Measurements from ENCODE around the gene SPRN.
A peak's percentile ranks its signal among the peaks of the same experiment; 100 is the strongest.

The SPRN gene

GRCh38 chr10:133405844-133406527 lies 18.4 kb downstream of the SPRN start:
- DNase-seq (ENCODE audit: low spot score): no peak

GRCh38 chr10:133405272-133405671 lies 19.2 kb downstream of the SPRN start:
- DNase-seq (ENCODE audit: low spot score): no peak

DNA sequence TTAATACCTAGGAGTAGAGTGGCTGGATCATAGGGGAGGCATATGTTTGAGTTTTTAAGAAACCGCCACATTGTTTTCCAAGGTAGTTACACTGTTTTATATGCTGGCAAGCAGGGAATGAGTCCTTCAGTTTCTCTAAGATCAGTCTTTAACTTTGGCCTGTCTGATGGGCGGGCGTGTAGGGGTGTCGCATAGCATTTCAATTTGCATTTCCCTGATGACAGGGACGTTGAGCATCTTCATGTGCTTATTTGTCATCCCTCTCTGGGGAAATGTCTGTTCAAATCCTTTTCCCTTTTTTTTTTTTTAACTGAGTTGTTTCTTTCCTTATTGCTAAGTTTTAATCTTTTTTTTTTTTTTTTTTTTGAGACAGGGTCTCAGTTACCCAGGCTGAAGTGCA lies 20.6 kb downstream of the SPRN start:
- DNase-seq (ENCODE audit: low spot score): no peak

DNA sequence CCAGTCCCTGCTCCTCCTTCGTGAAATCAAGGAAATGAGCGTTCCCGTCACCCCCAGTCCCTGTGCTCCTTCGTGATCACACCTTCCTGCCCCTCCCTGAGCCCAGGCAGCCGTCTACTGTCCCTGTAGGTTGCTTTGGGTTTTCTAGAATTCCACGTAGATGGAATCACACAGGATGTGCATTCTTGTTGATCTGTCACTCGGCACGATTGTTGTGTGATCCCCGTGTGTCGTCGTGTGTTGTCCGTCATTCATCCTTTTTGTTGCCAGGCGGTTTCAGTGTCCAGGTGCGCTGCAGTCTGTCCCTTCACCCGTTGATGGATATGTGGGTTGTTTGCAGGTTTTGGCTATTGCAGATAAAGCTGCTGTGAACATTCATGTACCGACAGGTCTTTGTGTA lies 21.1 kb downstream of the SPRN start:
- no peak for DNase-seq (ENCODE audit: low spot score)

GRCh38 chr10:133401981-133402725 lies 22.3 kb downstream of the SPRN start:
- no peak for DNase-seq (ENCODE audit: low spot score)

- no peak for DNase-seq (ENCODE audit: low spot score)
These were observed 22.9 kb downstream of the SPRN start for GRCh38 chr10:133401500-133401899.

GRCh38 chr10:133400624-133401424 lies 23.6 kb downstream of the SPRN start:
- DNase-seq (ENCODE audit: low spot score): no peak

- DNase-seq (ENCODE audit: low spot score): no peak
These were observed 25.3 kb downstream of the SPRN start for GRCh38 chr10:133399123-133399601.

GRCh38 chr10:133397938-133398337 lies 26.5 kb downstream of the SPRN start:
- no peak for DNase-seq (ENCODE audit: low spot score)

DNA sequence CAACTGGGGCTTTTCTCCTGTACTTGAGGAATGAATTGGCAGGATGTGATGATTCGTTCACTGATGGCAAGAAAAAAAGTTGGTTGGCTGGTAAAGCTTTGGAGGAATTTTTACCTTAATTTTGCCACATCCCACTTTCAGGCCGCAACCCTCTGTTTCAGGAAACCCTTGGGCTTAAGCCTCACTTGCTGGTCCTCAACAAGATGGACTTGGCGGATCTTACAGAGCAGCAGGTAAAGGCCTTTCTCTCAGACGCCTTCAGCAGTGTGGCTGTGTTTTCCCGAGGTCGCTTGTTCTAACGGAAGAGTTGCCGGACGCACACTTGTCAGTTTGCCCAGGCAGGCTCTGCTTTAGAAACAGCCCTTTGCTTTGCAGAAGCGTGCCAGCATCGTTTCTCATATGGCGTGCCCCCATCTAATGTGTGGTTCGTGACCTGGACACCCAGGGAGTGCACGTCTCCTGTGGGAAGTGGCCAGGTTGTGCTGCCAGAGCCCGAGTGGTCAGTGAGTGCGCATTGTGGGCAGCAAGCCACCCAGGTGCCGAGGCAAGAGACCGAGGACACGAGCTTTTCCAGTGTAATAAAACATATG lies 28.3 kb downstream of the SPRN start:
- DNase-seq (ENCODE audit: low spot score): no peak

GRCh38 chr10:133394801-133395221 lies 29.6 kb downstream of the SPRN start:
- no peak for DNase-seq (ENCODE audit: low spot score)

DNA sequence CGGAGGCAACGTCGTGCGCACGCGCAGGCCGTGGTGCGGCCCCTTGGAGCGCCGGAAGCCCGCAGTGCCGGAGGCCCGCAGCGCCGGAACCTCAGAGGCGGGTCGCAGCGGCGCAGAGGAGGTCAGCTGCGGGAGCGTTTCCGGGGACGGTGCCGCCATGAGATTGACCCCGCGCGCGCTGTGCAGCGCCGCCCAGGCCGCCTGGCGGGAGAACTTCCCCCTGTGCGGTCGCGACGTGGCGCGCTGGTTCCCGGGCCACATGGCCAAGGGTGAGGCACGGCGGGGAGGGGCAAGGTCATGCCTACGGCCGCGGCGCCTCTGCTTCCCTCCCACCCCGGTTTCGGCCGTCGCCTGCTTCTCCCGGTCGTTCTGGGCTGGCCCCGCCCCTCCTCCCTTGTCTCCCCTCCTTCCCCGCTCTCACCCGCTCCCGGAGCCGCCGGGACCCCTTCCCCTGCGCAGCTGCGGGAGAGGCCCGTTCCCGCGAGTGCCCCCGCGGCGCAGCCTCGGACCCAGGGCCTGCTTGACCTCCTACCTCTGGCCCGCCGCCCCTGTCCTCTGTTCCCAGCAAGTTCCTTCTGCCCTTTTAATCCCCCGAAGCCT lies 30.3 kb downstream of the SPRN start, which contains the start of gene MTG1:
MTG1 (plus strand) TSS at position 94 of the 600 bp plus-strand sequence; CDS start at position 158, 64 bp downstream.
- peak; percentile 100 for DNase-seq (ENCODE audit: low spot score)

DNA sequence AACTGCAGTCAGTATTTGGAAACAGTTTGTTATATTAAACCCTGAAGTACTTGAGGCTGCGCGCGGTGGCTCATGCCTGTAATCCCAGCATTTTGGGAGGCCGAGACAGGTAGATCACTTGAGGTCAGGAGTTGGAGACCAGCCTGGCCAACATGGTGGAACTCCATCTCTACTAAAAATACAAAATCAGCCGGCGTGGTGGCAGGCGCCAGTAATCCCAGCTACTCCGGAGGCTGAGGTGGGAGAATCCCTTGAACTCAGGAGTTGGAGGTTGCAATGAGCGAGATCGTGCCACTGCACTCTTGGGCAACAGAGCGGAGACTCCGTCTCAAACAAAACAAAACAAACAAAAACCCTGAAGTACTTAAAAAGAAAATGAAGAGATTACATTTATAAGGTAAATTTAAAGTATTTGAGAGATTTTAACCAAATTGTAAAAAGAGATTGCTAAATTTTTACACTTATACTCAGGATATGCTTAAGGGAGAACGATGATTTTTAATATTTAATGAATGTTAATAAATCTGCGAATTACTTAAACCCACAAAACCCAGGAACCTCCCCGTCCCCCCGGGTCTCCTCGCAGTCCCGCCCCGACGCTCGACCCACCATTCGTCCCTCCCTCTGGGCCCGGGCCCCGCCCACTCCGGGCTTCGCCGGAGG lies 30.9 kb downstream of the SPRN start:
- DNase-seq (ENCODE audit: low spot score): no peak

DNA sequence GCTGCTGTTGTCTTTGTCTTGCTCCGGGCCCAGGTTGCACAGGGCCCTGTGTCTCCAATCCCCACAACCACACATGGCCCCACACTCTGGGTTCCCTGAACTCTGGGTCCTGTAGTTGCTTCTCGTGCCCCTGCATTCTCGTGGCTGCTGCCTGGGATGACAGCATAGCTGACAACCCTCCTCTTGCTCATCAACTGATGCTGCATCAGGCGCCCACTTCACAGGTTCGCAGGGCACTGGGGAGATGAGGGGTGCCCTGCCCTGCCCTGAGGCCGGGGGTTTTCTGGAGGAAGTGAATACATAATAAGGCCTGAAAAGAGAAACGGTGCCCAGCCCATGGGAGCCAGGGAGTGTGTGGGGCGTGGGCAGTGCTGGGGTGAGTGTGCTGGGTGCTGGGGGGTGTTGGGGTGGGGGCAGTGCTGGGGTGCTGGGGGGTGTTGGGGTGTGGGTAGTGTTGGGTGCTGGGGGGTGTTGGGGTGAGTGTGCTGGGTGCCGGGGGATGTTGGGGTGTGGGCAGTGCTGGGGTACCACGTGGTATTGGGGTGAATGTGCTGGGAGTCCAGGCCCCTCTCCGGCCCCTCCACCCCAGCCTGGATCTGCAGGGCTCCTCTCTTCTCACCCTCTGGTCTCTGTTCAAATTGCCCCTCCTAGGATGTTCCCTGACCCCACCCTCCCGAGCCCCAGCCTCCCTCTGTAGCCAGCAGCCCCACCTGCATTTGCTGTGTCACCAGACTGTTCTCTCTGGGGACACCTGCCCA lies 32.5 kb downstream of the SPRN start:
- DNase-seq (ENCODE audit: low spot score): no peak

DNA sequence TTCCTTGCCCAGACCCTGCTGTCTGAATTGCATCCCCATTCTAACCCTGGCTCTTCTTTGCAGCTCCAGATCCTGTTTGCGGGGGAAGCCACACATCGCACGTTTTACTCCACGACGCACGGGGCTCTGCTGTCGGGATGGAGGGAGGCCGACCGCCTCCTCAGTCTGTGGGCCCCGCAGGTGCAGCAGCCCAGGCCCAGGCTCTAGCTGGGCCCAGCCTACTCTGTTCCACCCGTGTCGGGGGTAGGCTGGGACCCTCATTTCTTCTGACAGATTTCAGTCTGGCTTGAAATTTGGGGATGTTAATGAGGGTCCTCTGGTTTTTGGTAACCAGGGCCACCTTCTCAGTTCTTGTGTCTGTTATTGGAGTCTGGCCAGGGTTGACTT lies 33.2 kb downstream of the SPRN start:
- DNase-seq (ENCODE audit: low spot score): no peak

GRCh38 chr10:133390597-133391248 lies 33.7 kb downstream of the SPRN start:
- DNase-seq (ENCODE audit: low spot score): no peak

- no peak for DNase-seq (ENCODE audit: low spot score)
These were observed 35.2 kb downstream of the SPRN start for GRCh38 chr10:133388973-133389818.

GRCh38 chr10:133388236-133388972 lies 36.0 kb downstream of the SPRN start:
- no peak for DNase-seq (ENCODE audit: low spot score)
